Gastroesophageal sphincter (tissue), 3 donors: ENCODE results near the gene KRT82.

Experiments
- POLR2A ChIP-seq, 2 donors: fragments of 450-650 bp; IDR thresholded peaks; one replicate each; pipeline ENCODE4 v1.6.1; 2017; ENCODE audit warnings: antibody characterized with exemption in 2 of 2, mild to moderate bottlenecking in 2 of 2, moderate library complexity in 1 of 2
- POLR2AphosphoS5 ChIP-seq: sonication (generic); formaldehyde crosslinking; IDR thresholded peaks from one replicate; pipeline ENCODE4 v1.6.1; 2017; ENCODE audit warnings: antibody characterized with exemption
- TF ChIP-seq, protein P1 (sequence below), 4 experiments: fragments of 200-600 bp in 2 of 4; fragments of 450-650 bp in 2 of 4; sonication (generic) in 1 of 4; IDR thresholded peaks; one replicate each; pipeline ENCODE4 v1.5.1; 2017 to 2019; ENCODE audit warnings: antibody characterized with exemption in 4 of 4, mild to moderate bottlenecking in 2 of 4, moderate library complexity in 2 of 4

DNA sequence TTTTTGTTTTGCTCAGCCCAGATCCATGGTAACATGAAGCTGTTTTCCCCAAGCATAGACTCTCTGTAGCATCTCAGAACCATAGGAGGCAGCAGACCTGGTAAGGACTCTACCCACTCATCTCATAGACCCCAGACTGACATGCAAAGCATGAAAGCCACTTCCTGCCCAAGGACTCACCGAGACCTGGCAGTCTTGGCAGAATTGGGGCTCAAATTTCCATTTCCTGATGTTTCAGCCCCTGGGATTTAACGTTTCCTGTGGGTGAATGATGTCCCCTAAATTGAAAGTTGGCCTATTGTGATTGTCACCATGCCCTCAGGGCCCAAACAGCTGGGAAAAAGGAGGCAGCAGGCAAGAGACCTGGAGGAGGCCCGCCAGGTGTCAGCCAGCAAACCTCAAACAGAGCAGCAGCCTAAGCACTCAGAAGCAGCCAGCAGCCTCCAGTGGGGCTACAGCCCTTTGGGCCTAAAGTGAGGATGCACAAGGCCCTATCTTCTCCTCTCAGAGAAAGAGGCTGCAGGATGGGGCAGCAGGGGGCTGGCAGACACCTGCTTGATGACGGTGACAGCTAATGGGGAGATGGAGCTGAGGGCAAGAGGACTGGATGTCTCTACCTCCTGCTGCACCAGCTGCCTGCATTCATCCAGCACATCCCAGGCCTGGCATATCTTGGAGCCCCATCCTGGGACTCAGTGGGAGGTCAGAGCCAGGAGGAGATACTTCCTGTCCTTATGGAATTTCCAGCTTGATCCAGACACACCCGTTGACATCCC, 47.4 kb downstream of the KRT82 start:
- TF ChIP-seq POLR2A (IDR thresholded peaks at IDR 0.05) (no peak), POLR2AphosphoS5 (no peak)
- TF ChIP-seq, protein P1, sequence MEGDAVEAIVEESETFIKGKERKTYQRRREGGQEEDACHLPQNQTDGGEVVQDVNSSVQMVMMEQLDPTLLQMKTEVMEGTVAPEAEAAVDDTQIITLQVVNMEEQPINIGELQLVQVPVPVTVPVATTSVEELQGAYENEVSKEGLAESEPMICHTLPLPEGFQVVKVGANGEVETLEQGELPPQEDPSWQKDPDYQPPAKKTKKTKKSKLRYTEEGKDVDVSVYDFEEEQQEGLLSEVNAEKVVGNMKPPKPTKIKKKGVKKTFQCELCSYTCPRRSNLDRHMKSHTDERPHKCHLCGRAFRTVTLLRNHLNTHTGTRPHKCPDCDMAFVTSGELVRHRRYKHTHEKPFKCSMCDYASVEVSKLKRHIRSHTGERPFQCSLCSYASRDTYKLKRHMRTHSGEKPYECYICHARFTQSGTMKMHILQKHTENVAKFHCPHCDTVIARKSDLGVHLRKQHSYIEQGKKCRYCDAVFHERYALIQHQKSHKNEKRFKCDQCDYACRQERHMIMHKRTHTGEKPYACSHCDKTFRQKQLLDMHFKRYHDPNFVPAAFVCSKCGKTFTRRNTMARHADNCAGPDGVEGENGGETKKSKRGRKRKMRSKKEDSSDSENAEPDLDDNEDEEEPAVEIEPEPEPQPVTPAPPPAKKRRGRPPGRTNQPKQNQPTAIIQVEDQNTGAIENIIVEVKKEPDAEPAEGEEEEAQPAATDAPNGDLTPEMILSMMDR (IDR thresholded peaks at IDR 0.05): no peak
